ENCODE results near the gene CELF2.
"Not testable (repeated sequence)": the region's sequence is repeated elsewhere in the genome, so short reads cannot be mapped to it uniquely, and the experiment has no call there.

The CELF2 gene

DNA sequence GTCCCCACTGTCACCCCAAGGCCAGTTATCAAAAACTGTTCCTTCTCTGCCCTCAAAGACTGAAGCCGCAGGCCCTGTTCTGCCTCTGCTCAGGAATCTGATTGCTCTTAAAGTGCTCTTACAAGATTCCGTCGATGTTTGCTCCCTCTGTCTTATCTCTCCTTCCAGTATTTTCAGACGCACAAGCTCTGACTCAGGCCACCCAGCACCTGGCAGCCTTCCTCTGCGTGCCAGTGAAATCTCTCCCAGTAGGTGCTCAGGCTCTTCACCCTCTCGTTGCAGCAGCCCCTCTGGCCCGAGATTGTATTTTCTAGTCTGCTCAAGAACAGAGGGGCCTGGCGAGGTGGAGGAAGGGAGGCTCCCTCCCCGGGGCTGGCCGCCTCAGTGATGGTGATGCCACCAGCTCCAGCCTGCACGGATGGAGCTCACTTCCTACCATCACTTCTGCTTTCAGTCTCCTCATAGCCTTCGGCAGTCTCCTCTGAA lies 317.5 kb downstream of the CELF2 start:
- no peak for DNase-seq

GRCh38 chr10:11335881-11336430 lies 318.3 kb downstream of the CELF2 start:
- no peak for DNase-seq

DNA sequence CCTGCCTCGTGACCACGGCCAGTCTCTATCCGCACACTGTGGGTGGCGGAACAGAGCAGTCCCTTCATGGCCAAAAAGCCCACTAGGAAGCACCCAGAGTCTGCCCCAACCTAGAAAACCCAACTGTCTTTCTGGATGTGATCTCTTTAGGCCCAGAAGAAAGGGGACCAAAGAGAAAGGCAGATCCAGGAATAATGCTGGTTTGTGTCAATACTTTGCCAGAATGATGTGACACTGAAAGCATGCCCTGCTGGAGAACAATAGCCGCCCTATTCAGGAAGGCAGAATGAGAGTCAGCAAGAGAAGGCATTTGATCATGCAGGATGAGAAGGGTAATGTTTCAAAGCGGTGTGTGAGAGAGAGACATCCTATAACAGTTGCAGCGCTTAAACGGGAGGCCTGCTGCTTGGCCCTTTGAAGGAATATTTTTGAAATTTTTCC lies 319.1 kb downstream of the CELF2 start:
- no peak for DNase-seq

- DNase-seq: peak; percentile 36
These were observed 319.8 kb downstream of the CELF2 start for GRCh38 chr10:11337516-11337915.

GRCh38 chr10:11338160-11338844 lies 320.6 kb downstream of the CELF2 start:
- DNase-seq: no peak

DNA sequence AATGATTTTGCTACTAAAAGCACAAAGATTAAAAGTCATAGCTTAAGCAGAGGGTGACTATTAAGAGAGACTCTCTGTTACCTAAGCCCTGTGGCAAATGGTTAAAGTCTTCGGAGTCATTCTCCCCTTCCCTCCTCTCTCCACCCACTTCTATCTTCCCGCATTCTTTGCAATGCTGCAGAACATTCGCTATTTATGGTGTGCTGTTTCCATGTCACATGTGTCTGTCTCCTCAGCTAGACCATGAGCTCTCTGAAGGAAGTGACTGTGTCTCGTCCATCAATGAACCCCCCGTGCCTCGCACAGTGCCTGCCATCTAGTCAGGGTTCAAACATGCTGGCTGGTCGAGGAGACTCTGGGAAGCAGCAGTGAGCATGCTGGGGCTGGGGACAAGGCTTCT lies 321.3 kb downstream of the CELF2 start:
- no peak for DNase-seq

DNA sequence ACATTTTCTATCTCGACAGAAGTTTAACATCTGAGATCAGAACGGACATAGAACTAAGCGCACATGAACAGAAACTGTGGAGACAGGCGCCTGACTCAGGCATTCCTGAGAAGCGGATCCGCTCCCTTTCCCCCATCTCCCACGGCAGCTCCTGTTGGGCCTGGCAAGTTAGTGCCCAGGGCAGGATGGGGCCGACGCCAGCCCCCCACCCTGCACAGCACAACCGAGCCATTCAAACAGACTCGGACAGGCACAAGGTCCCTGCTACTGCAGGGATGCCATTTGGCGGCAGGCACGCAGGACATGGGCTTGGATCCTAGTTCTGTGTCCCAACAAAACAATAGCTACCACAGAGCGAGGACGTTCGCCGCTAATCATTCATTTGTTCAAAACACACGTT lies 322.0 kb downstream of the CELF2 start:
- no peak for DNase-seq

DNA sequence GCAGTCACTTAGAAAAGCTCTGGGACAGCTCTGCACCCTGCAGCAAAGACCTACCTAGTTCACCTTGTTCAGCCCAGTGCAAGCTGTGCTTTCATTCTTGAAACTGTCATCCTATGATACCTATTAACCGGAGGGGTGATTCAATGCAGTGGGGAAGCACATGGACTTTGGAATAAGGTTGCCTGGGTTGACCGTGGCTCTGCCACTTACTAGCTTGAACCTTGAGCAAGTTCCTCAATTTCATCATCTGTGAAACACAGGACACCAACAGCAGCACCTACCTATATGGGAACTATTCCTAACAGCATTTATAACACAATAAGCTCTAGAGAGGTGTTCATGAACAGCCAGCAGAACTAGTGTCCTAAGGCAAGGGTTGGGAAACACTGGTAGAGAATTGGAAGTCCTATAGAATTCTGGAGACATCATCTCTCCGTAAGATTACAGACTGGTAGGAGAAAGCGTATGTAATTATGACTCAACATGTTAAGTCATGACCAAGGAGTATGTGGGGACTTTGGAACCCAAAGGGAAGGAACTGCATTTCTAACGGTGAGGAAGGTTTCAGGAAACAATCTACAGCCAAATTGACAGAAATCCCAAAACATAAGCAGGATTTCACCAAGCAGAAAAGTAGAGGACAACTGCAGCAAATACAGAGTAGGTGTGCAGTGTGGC lies 323.8 kb downstream of the CELF2 start:
- no peak for DNase-seq

DNA sequence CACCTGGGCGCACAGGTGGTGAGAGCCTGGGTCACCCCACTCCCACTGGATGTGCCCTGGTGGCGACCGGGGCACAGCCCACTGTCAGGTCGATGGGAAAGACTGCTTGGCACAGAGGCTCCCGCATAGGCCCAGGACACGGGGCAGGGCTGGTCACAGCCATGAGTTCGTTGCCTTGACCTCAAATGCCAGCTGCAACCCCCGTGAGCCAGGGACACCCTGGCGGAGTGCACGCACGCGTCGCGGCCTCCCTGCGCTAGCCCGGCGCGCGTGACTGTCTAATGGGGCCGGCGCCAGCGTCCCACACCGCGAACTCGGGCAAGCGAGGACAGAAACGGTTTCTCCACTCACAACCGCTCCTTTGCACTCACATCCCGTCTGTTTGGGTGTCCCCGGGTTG lies 326.4 kb downstream of the CELF2 start:
- no peak for DNase-seq

DNA sequence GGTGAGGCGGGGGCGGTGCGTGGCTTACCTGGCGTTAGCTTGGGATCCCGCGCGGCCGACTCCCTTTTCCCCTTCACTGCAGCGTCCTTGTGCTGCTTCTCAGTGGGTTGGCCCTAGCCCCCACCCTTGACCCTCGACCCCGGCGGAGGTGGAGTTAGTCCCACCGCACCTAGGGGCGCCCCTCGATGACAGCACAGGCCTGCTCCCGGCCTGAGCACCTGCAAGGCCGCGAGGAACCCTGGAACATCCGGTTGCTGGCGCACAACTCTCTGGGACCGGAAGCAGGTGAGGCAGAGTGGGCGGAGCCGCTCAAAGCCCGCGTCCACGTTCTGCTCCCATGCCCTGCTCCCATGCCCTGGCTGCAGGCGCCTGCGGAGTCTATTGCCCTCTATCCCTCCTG lies 326.9 kb downstream of the CELF2 start:
- DNase-seq: no peak

DNA sequence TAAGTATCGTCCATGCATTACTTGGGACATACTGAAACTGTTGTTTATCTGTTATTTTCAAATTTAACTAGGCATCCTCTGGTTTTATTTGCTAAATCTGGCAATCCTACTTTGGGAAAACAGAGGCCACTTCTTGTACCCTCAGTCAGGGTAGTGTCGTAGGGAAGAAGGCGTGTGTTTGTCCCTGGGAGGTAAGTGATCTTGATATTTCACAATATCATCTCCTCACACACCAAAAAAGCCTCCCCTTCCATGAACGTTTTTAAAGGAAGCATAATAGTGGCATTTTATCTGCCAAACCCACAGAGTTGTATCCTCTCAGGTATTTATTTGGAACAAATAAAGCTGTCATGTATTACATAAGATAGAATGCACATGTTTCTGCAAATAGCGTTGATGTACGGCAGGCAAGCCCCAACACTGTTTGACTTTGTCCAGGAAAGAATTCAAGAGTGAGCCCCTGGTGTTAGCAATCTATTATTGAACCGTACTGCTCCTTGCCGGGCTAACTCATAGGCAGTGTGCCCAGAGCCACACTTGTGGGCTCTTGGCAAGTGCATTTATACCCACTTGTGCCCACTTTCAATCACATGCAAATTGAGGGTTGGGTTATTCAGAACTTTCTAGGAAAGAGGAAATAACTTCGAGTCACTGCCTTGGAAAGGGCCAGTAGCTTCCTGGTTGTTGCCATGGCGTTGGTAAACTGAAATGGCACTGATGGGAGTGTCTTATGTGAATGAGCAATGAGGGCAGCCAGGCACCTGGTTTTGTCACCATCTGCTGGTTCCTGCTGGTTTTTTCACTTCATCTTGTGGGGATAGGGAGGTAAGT lies 327.8 kb downstream of the CELF2 start:
- DNase-seq: peak; percentile 85

- DNase-seq: not testable (repeated sequence)
These were observed 329.9 kb downstream of the CELF2 start for GRCh38 chr10:11347580-11347979.

DNA sequence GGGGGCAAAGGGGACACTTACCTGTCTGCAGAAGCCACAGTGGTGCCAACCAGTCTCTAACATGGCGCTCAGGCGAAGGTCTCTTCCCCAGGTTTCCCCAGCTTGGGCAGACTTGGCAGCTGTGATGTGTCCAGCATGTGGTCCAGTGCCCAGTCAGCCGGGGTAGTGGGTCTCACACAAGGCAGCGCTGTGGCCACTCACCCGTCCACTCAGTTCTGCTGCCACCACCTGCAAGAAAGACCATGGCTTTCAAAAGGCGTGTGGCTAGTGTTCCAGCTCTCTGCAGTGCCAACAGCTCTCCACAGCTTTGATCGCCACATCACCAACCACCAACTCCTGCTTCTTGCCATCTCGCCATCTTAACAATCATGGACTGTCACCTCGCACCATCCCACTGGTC lies 334.1 kb downstream of the CELF2 start:
- DNase-seq: no peak

DNA sequence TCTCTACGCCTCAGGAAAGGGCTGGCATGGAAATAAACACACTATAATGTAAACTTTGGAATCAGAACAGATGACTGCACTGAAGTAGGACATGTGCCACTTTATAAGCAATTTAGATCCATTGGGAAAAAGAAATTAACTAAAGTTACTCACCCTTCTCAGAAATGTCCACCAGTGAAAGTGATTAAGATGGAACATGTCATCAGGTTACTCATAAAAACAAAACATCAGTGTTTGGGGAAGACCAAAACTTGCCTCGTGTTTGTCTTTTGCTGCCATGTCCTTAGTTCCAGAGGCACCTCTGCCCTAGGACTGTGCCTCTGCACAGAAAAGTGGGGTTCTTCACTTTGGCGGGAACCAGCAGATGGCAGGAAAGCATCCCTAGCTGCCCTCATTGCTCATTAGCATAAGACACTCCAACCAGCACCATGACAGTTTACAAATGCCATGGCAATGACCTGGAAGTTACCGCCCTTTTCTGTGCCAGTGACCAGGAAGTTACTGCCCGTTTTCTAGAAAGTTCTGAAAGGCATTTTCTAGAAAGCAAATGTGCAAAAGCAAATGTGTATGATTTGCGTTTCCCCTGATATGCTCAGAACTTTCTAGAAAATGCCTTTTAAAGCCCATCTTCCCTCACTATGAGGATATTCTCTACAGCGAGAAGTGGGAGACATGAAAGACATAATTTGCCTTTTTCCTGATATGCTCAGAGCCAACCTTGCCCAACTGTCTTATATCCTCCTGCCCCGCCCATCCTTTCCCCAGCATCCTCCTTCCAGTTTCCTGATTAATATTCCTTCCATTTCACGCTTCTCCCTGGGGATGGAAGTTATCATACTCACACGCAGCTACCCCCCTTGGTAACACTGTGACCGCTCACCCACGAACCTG lies 335.6 kb downstream of the CELF2 start:
- no peak for DNase-seq

DNA sequence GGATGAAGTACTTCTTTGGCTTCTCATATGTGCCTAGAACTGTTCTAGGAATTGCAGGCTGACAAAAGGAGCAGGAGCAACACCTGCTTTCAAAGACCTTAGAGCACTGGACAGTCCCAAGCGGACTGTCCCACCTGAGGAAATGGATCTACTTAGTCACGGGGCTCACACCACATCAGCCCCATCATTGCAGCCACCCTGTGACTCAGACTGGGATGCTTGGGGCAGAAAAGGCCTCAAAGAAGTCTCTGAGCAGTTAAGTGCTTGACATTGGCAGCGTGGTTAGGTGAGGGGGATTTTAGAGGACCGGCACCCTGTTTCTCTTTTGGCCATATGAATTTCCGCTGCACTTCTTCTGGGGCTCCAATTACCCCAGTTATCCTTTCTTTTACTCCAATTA lies 337.2 kb downstream of the CELF2 start:
- no peak for DNase-seq

DNA sequence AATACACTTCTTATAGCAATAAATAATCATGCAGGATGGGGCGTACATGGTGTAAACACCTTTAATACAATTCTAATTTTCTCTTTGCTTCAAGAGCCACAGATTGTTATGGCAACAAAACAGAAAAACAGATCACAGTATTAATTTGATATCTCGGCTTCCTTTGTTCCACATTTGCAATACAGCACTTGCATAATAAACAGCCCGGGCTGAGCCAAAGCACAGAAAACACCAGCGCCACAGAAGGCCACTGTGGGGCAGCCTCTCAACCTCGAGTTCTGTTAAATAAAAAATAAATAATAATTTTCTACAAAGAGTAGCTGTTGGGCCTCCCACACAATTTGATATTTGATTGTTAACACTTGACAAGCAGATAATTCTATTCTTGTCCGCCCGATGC lies 337.9 kb downstream of the CELF2 start:
- no peak for DNase-seq

DNA sequence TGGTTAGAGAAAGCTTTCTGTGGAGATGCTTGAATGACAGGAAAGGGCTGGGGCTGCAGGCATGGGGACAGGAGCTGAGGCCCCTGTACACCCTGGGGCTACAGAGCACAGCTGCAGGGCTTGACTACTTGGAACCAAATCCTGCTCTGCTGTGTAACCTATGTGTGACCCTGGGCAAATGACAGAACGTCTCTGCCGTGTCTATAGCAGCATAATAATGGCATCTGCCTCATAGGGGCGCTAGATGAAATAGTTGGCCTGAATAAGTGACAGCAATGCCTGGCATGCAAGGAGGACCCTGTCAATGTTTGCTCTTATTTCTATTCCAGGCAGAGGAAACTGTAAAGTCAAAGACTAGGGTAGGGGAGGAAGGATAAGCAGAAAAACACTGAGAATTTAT lies 339.8 kb downstream of the CELF2 start:
- DNase-seq: no peak

GRCh38 chr10:11358011-11358410 lies 340.3 kb downstream of the CELF2 start:
- DNase-seq: no peak

GRCh38 chr10:11358923-11359575 lies 341.4 kb downstream of the CELF2 start:
- no peak for DNase-seq

GRCh38 chr10:11359869-11360268 lies 342.2 kb downstream of the CELF2 start:
- no peak for DNase-seq

- DNase-seq: no peak
These were observed 345.8 kb downstream of the CELF2 start for GRCh38 chr10:11363497-11363896.

DNA sequence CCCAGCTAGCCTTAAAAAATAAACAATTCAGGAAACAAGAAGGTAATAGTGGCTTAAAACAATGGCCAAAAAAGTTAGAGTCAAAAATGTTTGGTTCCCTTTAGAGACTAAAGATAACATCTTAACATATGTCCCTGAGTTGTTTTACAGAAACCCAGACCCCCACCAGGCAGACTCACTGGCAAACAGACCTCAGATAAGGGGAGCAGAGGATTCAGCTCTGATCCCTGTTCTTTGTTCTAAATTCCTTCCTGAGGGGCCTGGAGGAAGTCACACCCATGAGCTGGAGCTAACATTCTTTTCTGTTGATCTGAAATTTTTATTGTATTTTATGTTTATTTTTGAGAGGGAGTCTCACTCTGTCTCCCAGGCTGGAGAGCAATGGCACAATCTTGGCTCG lies 346.6 kb downstream of the CELF2 start:
- DNase-seq: no peak
